ENCODE results near the gene TACR2. TPM values are rescaled to one million over a fixed set of nuclear protein-coding genes. Genes with fewer than 3 reads are reported as not detected.
A peak's percentile ranks its signal among the peaks of the same experiment; 100 is the strongest.
"Not testable (repeated sequence)": the region's sequence is repeated elsewhere in the genome, so short reads cannot be mapped to it uniquely, and the experiment has no call there.

Gene TACR2
- total RNA-seq, 4 donors from 2014 or later, result 1.1 to 11.1 (median 3.2) TPM; not detected in 1

- Histone ChIP-seq H3K9me3 (no peaks in the 10 kb centered on the region), H3K27me3 (no peaks in the 10 kb centered on the region), H3K27ac (peak overlapping the region in 2 of 4 donors; percentile 27 to 91), H3K4me3 (peak overlapping the region in 2 of 4 donors; percentile 75 to 84), H3K4me1 (peaks cover 0 to 49% (median 4%) of the 10 kb centered on the region in 4 donors), H3K36me3 (peaks cover 0 to 8% (median 0%) of the 10 kb centered on the region in 3 donors)
- DNase-seq, result no peak
- TF ChIP-seq CTCF (IDR thresholded peaks at IDR 0.05), result no peak
- TF ChIP-seq POLR2A (IDR thresholded peaks at IDR 0.05), result no peak
These were observed 36.1 kb upstream of the TACR2 start for GRCh38 chr10:69452676-69453415.

GRCh38 chr10:69451784-69452251 lies 35.1 kb upstream of the TACR2 start:
- Histone ChIP-seq H3K4me3 (peak overlapping the region; percentile 55 to 84 (median 72)), H3K9me3 (no peaks in the 10 kb centered on the region), H3K4me1 (peaks cover 0 to 42% (median 5%) of the 10 kb centered on the region in 4 donors), H3K36me3 (peaks cover 0 to 5% (median 0%) of the 10 kb centered on the region in 3 donors), H3K27me3 (no peaks in the 10 kb centered on the region), H3K27ac (peak overlapping the region; percentile 35 to 91 (median 85))
- DNase-seq, result peak in 2 of 3 donors; percentile 79 to 89
- peak in 1 of 2 donors; percentile 61 for TF ChIP-seq POLR2A (IDR thresholded peaks at IDR 0.05)
- TF ChIP-seq CTCF (IDR thresholded peaks at IDR 0.05), result no peak

- peak within 1 kb of the TSS; percentile 35 to 91 (median 85) for H3K27ac ChIP-seq
- peaks cover 0 to 42% (median 6%) of the 10 kb centered on the region in 4 donors for H3K4me1 ChIP-seq
- H3K9me3 ChIP-seq, result no peaks in the 10 kb centered on the region
- DNase-seq, result peak; percentile 65 to 95 (median 94)
- TF ChIP-seq CTCF (IDR thresholded peaks at IDR 0.05) (peak in 1 of 6 experiments; percentile 3), POLR2A (IDR thresholded peaks at IDR 0.05) (peak in 1 of 2 donors; percentile 81)
- H3K27me3 ChIP-seq, result no peaks in the 10 kb centered on the region
- peaks cover 0 to 4% (median 0%) of the 10 kb centered on the region in 3 donors for H3K36me3 ChIP-seq
- H3K4me3 ChIP-seq, result peak within 1 kb of the TSS; percentile 55 to 84 (median 72)
These were observed 34.6 kb upstream of the TACR2 start, which contains the start of gene TSPAN15 for GRCh38 chr10:69451209-69451783. Gene TSPAN15, plus strand, starts transcription at chr10:69451465. Its CDS starts 130 bp downstream, at chr10:69451595.

- not testable (repeated sequence) for H3K4me3 ChIP-seq, H3K9me3 ChIP-seq, H3K36me3 ChIP-seq, H3K27me3 ChIP-seq
- Histone ChIP-seq H3K27ac (peak overlapping the region in 3 of 4 donors; percentile 80 to 91 (median 90)), H3K4me1 (peaks cover 0 to 42% (median 6%) of the 10 kb centered on the region in 4 donors)
- peak in 1 of 3 donors; percentile 52 for DNase-seq
These were observed 33.7 kb upstream of the TACR2 start for GRCh38 chr10:69450395-69450794.

- Histone ChIP-seq H3K4me1 (peaks cover 0 to 42% (median 6%) of the 10 kb centered on the region in 4 donors), H3K27ac (peak overlapping the region in 3 of 4 donors; percentile 80 to 91 (median 90)), H3K9me3 (no peaks in the 10 kb centered on the region), H3K4me3 (no peak overlapping the region), H3K36me3 (no peaks in the 10 kb centered on the region), H3K27me3 (no peaks in the 10 kb centered on the region)
- peak in 2 of 3 donors; percentile 42 to 83 for DNase-seq
- peak; percentile 19 to 91 (median 61) for TF ChIP-seq CTCF (IDR thresholded peaks at IDR 0.05)
- TF ChIP-seq POLR2A (IDR thresholded peaks at IDR 0.05), result no peak
These were observed 33.1 kb upstream of the TACR2 start for GRCh38 chr10:69449841-69450240.

All from Peyer's patch (tissue), 4 donors.